Glomerular visceral epithelial cell (primary cell): ENCODE data around the gene ADGRD1.
"Not testable (repeated sequence)": the region's sequence is repeated elsewhere in the genome, so short reads cannot be mapped to it uniquely, and the experiment has no call there.

Experiments used
- DNase-seq: peaks from one replicate; pipeline ENCODE4 v3.0.0-alpha.2; 2016; ENCODE audit errors: extremely low spot score

Gene ADGRD1

GRCh38 chr12:131071950-131072349, 118.2 kb downstream of the ADGRD1 start:
- DNase-seq, result not testable (repeated sequence)

- DNase-seq, result no peak
Measured at GRCh38 chr12:131072451-131073230, 118.9 kb downstream of the ADGRD1 start.

GRCh38 chr12:131074221-131075083, 120.7 kb downstream of the ADGRD1 start:
- DNase-seq, result no peak

DNA sequence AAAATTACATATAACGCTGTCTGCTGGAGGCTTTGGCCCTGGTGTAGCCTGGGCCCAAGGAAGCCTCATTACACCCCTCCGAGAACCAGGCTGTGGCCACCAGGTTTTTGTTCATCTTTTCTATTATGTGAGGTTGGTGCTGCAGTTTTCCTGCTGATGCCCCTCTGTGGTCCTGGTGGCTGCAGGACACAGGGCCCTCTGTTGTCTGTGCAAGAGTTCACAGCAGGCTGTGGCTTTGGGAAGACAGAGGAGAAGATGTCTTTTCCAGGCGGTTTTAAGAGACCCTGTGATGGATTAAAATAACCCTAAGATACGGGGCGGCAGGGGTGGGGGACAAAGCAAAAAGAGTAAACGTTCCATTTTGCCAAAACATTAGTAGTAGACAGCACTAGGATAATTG, 121.5 kb downstream of the ADGRD1 start:
- DNase-seq, result no peak

GRCh38 chr12:131075611-131076010, 121.9 kb downstream of the ADGRD1 start:
- no peak for DNase-seq

DNA sequence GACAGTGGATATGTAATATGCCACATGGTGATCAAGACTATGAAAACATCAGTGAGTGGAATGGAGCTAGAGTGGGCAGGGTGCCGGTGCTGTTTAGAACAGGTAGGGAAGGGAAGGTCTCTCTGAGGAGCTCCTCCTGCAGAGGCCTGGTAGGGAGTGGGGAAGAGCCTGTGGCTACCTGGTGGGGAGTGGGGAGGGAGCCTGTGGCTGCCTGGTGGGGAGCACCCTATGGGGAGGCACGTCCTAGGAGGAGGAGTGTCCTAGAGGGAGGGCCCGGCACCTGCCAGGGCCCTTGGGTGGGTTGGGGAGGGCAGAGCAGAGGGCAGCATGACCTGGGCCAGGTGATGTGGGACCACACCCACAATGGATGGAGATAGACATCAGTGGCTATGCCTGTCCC, 122.6 kb downstream of the ADGRD1 start:
- no peak for DNase-seq

DNA sequence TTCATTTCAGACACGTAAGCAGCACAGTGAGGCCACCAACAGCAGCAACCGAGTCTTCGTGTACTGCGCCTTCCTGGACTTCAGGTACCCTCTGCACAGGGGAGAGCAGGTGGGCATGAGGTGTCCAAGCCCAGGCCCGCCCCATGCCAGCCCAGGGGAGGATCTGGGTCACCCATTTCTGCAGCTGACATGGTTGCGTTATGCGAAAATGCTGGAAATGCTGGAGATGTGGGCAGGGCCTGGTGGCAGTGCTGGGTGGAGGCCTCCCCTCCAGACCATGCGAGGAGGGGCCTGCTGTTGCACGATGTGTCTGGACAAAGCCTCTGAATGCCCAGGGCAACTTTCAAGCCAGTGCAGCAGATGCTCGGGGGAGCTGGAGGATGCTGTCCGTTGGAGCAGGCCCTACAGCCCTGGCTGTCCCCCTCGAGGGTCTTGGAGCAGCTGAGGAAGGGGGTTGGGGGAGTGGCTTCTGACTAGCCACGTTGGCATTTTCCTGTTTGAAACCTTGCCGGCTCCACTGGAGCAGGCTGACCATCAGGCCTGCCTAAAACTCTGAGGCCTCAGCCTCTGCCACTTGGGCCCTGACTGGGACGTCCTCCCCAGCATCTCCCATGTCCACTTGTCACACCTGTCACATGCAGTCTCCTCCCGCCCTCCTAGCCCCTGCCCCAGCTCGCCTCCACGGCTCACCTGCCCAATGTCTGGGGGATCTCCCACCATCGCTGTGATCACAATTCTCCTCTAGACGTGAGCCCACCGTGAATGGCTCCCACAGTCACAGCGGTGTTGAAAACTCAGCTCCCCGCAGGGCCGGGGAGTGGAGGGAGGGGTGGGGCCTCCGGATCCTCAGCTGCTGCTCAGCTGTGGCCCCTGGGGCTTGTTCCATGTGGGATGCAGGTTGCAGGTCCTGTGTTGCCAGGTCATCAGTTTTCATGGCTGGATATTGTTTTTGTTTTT, 123.4 kb downstream of the ADGRD1 start:
- DNase-seq, result no peak

DNA sequence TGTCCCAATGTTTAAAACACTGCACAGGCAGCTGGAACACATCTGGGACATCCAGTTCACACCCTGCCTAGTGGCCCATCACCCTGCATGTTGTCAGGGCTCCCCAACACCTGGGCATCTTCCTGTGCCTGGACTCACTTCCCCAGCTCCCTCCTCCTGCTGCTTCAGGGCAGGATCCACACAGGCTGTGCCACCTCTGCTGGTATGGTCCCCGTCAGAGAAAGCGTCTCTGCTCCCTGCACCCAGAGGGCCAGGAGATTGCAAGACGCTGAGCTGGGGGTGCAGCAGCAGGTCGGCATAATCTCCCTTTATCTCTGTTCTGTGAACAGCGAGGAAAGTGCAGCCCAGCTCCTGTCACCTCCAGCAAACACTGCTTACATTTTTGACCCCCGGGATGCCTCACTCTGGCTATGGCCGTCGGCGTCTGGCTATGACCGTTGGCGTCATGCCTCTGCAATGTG, 124.3 kb downstream of the ADGRD1 start:
- no peak for DNase-seq

- no peak for DNase-seq
Measured at GRCh38 chr12:131082290-131083194, 128.8 kb downstream of the ADGRD1 start.

- DNase-seq, result no peak
Measured at GRCh38 chr12:131084341-131085011, 130.8 kb downstream of the ADGRD1 start.

DNA sequence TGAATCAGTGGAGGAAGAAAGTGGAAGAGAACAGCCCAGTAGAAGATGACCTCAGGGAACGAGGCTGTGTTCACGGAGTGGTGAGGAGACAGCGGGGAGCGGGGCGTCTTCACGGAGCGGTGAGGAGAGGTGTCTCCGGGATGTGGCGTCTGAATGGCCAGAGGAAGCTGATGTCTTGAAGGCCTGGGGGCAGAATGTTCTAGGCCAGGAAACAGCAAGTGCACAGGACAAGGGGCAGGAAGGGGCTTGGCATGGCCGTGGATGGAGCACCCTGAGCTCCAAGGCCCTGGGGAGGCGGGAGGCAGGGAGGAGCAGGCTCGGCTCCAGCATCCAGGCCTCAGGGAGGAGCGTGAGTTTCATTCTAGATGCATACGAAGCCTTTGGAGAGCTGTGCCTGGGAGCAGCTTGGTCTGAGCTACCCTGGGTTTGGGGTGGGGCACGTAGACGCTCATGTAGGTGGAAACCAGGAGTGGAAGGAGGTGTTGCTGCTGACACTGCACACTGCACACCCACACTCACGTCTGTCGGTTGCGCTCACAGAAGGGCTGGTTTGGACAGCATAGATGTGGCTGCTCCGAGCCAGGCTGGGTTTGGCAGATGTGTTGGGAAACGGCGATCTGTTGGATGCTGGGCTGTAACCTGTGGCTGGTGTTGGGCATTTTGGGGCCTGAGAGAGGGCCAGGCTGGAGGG, 131.6 kb downstream of the ADGRD1 start:
- no peak for DNase-seq

DNA sequence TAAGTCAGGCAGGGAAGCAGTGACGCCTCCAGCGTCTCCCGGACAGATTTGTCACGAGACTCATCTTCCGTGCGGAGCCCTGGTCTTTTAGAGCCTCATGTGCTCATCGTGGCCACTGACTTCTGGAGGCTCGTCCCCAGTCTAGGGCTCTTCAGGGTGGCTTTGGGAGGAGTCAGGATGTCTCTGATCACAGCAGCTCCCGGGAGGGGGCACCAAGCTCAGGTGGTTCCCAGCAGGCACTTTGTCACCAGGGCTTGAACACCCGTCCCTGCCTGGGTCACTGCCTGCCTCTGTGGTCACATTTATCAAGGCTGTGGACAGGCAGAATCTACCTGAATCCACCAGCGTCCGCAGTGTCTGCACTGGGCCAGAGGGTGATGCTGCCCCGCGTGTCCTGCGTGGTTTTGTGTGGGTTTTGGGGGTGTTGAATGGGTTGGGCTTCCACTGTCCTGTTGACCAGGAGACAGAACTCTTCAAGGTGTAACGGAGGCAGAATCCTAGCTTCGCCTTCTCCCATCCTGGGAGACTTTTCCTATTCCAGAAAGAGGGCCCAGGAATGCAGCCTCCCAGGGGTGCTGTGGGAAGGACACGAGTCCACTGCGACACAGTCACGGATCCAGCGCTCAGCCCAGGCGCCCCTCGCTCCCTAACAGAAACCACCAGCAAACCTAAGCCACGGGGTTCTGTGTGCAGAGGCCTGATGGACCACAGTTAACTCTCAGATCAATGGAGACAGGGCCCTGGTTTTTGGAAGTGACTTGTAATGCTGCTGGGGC, 132.3 kb downstream of the ADGRD1 start:
- no peak for DNase-seq

GRCh38 chr12:131087302-131087818, 133.7 kb downstream of the ADGRD1 start:
- no peak for DNase-seq

- no peak for DNase-seq
Measured at GRCh38 chr12:131087991-131088700, 134.4 kb downstream of the ADGRD1 start.

GRCh38 chr12:131088701-131089530, 135.2 kb downstream of the ADGRD1 start:
- no peak for DNase-seq

DNA sequence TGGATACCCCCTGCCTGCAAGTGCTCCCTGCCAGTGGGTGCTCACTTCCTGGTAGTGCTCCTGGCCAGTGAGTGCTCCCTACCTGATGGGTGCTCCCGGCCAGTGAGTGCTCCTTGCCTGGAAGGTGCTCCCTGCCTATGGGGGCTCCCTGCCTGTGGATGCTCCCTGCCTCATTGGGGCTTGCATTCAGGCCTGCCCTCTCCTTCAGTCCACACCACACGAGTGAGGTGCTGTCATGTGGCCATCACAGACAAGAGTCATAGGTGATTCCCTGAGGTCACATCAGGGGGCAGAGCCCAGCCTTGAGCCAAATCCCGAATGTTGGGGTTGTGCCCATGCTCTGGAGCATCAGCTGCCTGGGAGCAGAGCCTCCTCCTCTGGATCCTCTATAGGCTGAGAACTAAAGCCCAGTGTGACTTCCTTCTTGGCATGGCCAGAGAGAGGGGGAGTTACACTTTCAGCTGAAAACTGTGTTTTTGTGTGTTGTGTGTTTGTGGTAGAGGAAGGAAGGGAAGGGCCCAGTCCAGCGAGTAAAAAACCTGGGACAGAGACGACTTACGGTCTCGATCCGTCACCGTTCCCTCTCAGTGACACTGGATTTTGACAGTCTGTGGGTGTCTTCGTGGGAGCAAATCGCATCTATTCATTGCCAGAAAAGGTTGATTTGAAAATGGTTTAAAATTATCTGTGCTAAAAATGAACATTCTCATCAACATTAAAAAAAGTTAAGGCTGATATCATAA, 136.0 kb downstream of the ADGRD1 start:
- DNase-seq, result no peak
